Caco-2 (cell line): ENCODE data around the gene NDUFS7. TPM values are rescaled to one million over a fixed set of nuclear protein-coding genes. Genes with fewer than 3 reads are reported as not detected.

Source experiments
- BruUV-seq: library from RNA; stranded (reverse); fragments of 400-500 nt; replicated peaks from 2 replicates; lab custom pipeline; 2021; lab: Mats Ljungman, UMichigan
- CTCF ChIA-PET: fragments of 300-600 bp; sonication (Branson Sonifier 250); formaldehyde crosslinking; loops from one replicate; lab custom pipeline; 2022; ENCODE audit warnings: antibody characterized with exemption; lab: Charles Lee
- POLR2A ChIA-PET: fragments of 300-600 bp; sonication (Branson Sonifier 250); formaldehyde crosslinking; loops from one replicate; lab custom pipeline; 2022; ENCODE audit warnings: antibody characterized with exemption; lab: Charles Lee
- DNase-seq, 2 experiments: peaks; one replicate each; pipeline versions ENCODE4 v3.0.0 to v3.0.0-alpha.2; 2020 to 2022
- H3K27me3 ChIP-seq: replicated peaks from 2 replicates; pipeline ENCODE4 v1.6.0; 2011; ENCODE audit warnings: low read length; ENCODE audit not compliant: control insufficient read depth, insufficient read depth
- H3K36me3 ChIP-seq: 2 replicates; pipeline ENCODE4 v1.5.1; 2011; ENCODE audit warnings: low read length; ENCODE audit not compliant: control insufficient read depth, insufficient read depth
- H3K4me1 ChIP-seq: fragments of 250-450 bp; sonication (Bioruptor Pico); 2 replicates; pipeline ENCODE4 v1.5.1; 2020; ENCODE audit warnings: mild to moderate bottlenecking
- H3K4me3 ChIP-seq: 2 replicates; pipeline ENCODE4 v1.5.1; 2011; ENCODE audit warnings: low read depth, mild to moderate bottlenecking, control low read depth, low read length
- H3K9me3 ChIP-seq: fragments of 250-450 bp; sonication (Bioruptor Pico); 2 replicates; pipeline ENCODE4 v1.5.1; 2020; ENCODE audit warnings: mild to moderate bottlenecking, moderate library complexity
- H3K27ac Mint-ChIP-seq: one replicate; pipeline ENCODE4 v1.8.0; 2022; ENCODE audit warnings: mixed read lengths; ENCODE audit not compliant: unreplicated experiment
- H3K27me3 Mint-ChIP-seq: one replicate; pipeline ENCODE4 v1.8.0; 2022; ENCODE audit warnings: mixed read lengths; ENCODE audit not compliant: insufficient read depth, unreplicated experiment
- H3K36me3 Mint-ChIP-seq: one replicate; pipeline ENCODE4 v1.8.0; 2022; ENCODE audit warnings: mild to moderate bottlenecking, mixed read lengths; ENCODE audit not compliant: insufficient read depth, unreplicated experiment
- H3K4me1 Mint-ChIP-seq: one replicate; pipeline ENCODE4 v1.8.0; 2022; ENCODE audit warnings: low read depth, mixed read lengths; ENCODE audit not compliant: unreplicated experiment
- H3K4me3 Mint-ChIP-seq: one replicate; pipeline ENCODE4 v1.8.0; 2022; ENCODE audit warnings: mild to moderate bottlenecking, moderate library complexity, mixed read lengths; ENCODE audit not compliant: unreplicated experiment
- H3K9me3 Mint-ChIP-seq: one replicate; pipeline ENCODE4 v1.8.0; 2022; ENCODE audit warnings: mixed read lengths; ENCODE audit not compliant: unreplicated experiment
- intact Hi-C: fragments of 100-400 bp; cut with micrococcal nuclease; formaldehyde crosslinking; loops from one replicate; pipeline ENCODE4 v1.10.0; 2022; ENCODE audit not compliant: unreplicated experiment
- total RNA-seq: library from RNA; stranded (reverse); gene quantifications from 2 replicates; pipeline ENCODE4 v1.2.3, GENCODE V29; 2022
- TF ChIP-seq, protein P1 (sequence below), 2 experiments: fragments of 200-600 bp in 1 of 2; IDR thresholded peaks; 1 replicate in 1 of 2; 2 replicates in 1 of 2; pipeline versions ENCODE4 v1.5.1 to v1.8.0; 2011 to 2022; ENCODE audit warnings: antibody characterized with exemption in 1 of 2, control low read depth in 1 of 2, inconsistent platforms in 1 of 2, low read depth in 1 of 2, low read length in 1 of 2, mild to moderate bottlenecking in 1 of 2, moderate library complexity in 1 of 2; ENCODE audit not compliant: insufficient read depth in 1 of 2, severe bottlenecking in 1 of 2, unreplicated experiment in 1 of 2

Gene NDUFS7
- total RNA-seq, 1 experiment from 2014 or later = 111 TPM

- Mint-ChIP-seq H3K4me1 (no peaks in the 10 kb centered on the region), H3K27me3 (no peaks in the 10 kb centered on the region), H3K9me3 (no peaks in the 10 kb centered on the region), H3K36me3 (peaks cover 51% of the 10 kb centered on the region), H3K27ac (no peak overlapping the region), H3K4me3 (no peak overlapping the region)
- intact Hi-C loops = no loop called here
- Histone ChIP-seq H3K9me3 (no peaks in the 10 kb centered on the region), H3K4me1 (no peaks in the 10 kb centered on the region), H3K4me3 (no peak overlapping the region), H3K27me3 (no peaks in the 10 kb centered on the region), H3K36me3 (peaks cover 1% of the 10 kb centered on the region; the same call in 1 of the 2 replicates)
- TF ChIP-seq, protein P1, sequence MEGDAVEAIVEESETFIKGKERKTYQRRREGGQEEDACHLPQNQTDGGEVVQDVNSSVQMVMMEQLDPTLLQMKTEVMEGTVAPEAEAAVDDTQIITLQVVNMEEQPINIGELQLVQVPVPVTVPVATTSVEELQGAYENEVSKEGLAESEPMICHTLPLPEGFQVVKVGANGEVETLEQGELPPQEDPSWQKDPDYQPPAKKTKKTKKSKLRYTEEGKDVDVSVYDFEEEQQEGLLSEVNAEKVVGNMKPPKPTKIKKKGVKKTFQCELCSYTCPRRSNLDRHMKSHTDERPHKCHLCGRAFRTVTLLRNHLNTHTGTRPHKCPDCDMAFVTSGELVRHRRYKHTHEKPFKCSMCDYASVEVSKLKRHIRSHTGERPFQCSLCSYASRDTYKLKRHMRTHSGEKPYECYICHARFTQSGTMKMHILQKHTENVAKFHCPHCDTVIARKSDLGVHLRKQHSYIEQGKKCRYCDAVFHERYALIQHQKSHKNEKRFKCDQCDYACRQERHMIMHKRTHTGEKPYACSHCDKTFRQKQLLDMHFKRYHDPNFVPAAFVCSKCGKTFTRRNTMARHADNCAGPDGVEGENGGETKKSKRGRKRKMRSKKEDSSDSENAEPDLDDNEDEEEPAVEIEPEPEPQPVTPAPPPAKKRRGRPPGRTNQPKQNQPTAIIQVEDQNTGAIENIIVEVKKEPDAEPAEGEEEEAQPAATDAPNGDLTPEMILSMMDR (IDR thresholded peaks at IDR 0.05; ENCODE audit: insufficient read depth in 1 of 2, low read depth in 1 of 2, low read length in 1 of 2, severe bottlenecking in 1 of 2, unreplicated experiment in 1 of 2) = no peak
- ChIA-PET POLR2A (no interaction called here), CTCF (no interaction called here)
- no peak for DNase-seq
- no TSS peak for BruUV-seq
Measured at GRCh38 chr19:1361601-1362386, 21.9 kb upstream of the NDUFS7 start.

GRCh38 chr19:1362387-1363257, 21.1 kb upstream of the NDUFS7 start:
- H3K4me1 Mint-ChIP-seq = no peaks in the 10 kb centered on the region
- Histone ChIP-seq H3K27me3 (no peaks in the 10 kb centered on the region), H3K4me1 (no peaks in the 10 kb centered on the region), H3K4me3 (no peak overlapping the region), H3K9me3 (no peaks in the 10 kb centered on the region), H3K36me3 (peaks cover 1% of the 10 kb centered on the region; the same call in 1 of the 2 replicates)
- no peak overlapping the region for H3K4me3 Mint-ChIP-seq
- TF ChIP-seq, protein P1 (IDR thresholded peaks at IDR 0.05; ENCODE audit: insufficient read depth in 1 of 2, low read depth in 1 of 2, low read length in 1 of 2, severe bottlenecking in 1 of 2, unreplicated experiment in 1 of 2) = no peak
- no peaks in the 10 kb centered on the region for H3K27me3 Mint-ChIP-seq
- ChIA-PET POLR2A (no interaction called here), CTCF (no interaction called here)
- no peaks in the 10 kb centered on the region for H3K9me3 Mint-ChIP-seq
- no TSS peak for BruUV-seq
- peaks cover 46% of the 10 kb centered on the region for H3K36me3 Mint-ChIP-seq
- no peak for DNase-seq
- H3K27ac Mint-ChIP-seq = no peak overlapping the region
- intact Hi-C loops = no loop called here

GRCh38 chr19:1363599-1363998, 20.1 kb upstream of the NDUFS7 start:
- H3K4me3 ChIP-seq = no peak overlapping the region
- no peak overlapping the region for H3K4me3 Mint-ChIP-seq
- intact Hi-C loops = no loop called here
- H3K9me3 Mint-ChIP-seq = no peaks in the 10 kb centered on the region
- ChIA-PET POLR2A (interaction anchor here (0.5 kb wide), 1 partner anchor 90 kb away, joined by 3 read pairs; no protein-coding TSS in a partner anchor), CTCF (no interaction called here)
- H3K27me3 Mint-ChIP-seq = no peaks in the 10 kb centered on the region
- H3K4me1 ChIP-seq = no peaks in the 10 kb centered on the region
- no peaks in the 10 kb centered on the region for H3K9me3 ChIP-seq
- DNase-seq = no peak
- H3K27ac Mint-ChIP-seq = no peak overlapping the region
- TF ChIP-seq, protein P1 (IDR thresholded peaks at IDR 0.05; ENCODE audit: insufficient read depth in 1 of 2, low read depth in 1 of 2, low read length in 1 of 2, severe bottlenecking in 1 of 2, unreplicated experiment in 1 of 2) = no peak
- H3K27me3 ChIP-seq = no peaks in the 10 kb centered on the region
- H3K36me3 Mint-ChIP-seq = peaks cover 37% of the 10 kb centered on the region
- H3K4me1 Mint-ChIP-seq = no peaks in the 10 kb centered on the region
- H3K36me3 ChIP-seq = peaks cover 1% of the 10 kb centered on the region; the same call in 1 of the 2 replicates
- no TSS peak for BruUV-seq
